HEK293T (cell line): Measurements from ENCODE around the gene PI4KA.

ENCODE experiments used
- BHLHE40 ChIP-seq: fragments of 450-650 bp; IDR thresholded peaks from 2 replicates; pipeline ENCODE4 v1.6.1; 2016; ENCODE audit warnings: mild to moderate bottlenecking, moderate library complexity, borderline replicate concordance
- NFRKB ChIP-seq: fragments of 450-650 bp; IDR thresholded peaks from 2 replicates; pipeline ENCODE4 v1.6.1; 2016; ENCODE audit warnings: mild to moderate bottlenecking, moderate library complexity
- SP1 ChIP-seq: fragments of 450-650 bp; IDR thresholded peaks from 2 replicates; pipeline ENCODE4 v1.6.1; 2017
- SUZ12 ChIP-seq: fragments of 450-650 bp; IDR thresholded peaks from 2 replicates; pipeline ENCODE4 v1.6.1; 2016; ENCODE audit warnings: mild to moderate bottlenecking
- TF ChIP-seq, protein P1 (sequence below): fragments of 450-650 bp; IDR thresholded peaks from 2 replicates; pipeline ENCODE4 v1.6.1; 2016

DNA sequence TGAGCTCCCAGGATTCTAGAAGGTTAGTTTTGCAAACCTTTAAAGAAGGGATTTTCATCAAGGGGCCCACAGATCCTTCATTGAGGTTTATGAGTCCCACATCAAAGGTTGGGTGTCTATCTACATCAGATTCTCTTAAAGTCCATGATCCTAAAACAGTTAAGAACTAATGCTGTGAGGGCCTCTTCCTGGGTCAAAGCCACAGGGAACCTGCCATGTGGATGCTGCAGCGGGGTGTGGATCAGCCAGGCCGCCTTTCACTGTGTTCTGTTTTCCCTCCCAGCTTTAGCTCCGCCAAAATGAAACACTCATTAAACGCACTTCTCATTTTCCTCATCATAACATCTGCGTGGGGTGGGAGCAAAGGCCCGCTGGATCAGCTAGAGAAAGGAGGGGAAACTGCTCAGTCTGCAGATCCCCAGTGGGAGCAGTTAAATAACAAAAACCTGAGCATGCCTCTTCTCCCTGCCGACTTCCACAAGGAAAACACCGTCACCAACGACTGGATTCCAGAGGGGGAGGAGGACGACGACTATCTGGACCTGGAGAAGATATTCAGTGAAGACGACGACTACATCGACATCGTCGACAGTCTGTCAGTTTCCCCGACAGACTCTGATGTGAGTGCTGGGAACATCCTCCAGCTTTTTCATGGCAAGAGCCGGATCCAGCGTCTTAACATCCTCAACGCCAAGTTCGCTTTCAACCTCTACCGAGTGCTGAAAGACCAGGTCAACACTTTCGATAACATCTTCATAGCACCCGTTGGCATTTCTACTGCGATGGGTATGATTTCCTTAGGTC, 79.4 kb downstream of the PI4KA start:
- no peak for TF ChIP-seq NFRKB
- TF ChIP-seq SUZ12: no peak
- no peak for TF ChIP-seq SP1
- TF ChIP-seq, protein P1, sequence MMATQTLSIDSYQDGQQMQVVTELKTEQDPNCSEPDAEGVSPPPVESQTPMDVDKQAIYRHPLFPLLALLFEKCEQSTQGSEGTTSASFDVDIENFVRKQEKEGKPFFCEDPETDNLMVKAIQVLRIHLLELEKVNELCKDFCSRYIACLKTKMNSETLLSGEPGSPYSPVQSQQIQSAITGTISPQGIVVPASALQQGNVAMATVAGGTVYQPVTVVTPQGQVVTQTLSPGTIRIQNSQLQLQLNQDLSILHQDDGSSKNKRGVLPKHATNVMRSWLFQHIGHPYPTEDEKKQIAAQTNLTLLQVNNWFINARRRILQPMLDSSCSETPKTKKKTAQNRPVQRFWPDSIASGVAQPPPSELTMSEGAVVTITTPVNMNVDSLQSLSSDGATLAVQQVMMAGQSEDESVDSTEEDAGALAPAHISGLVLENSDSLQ: no peak
- TF ChIP-seq BHLHE40: no peak
